OCI-LY7 (cell line): ENCODE results near the gene TSPAN9. TPM values are rescaled to one million over a fixed set of nuclear protein-coding genes. Genes with fewer than 3 reads are reported as not detected.

Experiments
- BruUV-seq: library from RNA; stranded (reverse); fragments of 400-500 nt; replicated peaks from 2 replicates; lab custom pipeline; 2021; lab: Mats Ljungman, UMichigan
- CTCF ChIA-PET: fragments of 300-600 bp; sonication (Branson Sonifier 250); formaldehyde crosslinking; loops from one replicate; lab custom pipeline; 2022; ENCODE audit warnings: antibody characterized with exemption; ENCODE audit not compliant: unreplicated experiment; lab: Charles Lee
- POLR2A ChIA-PET: fragments of 300-600 bp; sonication (Branson Sonifier 250); formaldehyde crosslinking; loops from one replicate; lab custom pipeline; 2022; ENCODE audit warnings: antibody characterized with exemption; lab: Charles Lee
- DNase-seq: peaks from one replicate; pipeline ENCODE4 v3.0.0-alpha.2; 2015; ENCODE audit warnings: low spot score
- H2AFZ ChIP-seq: fragments of 200-600 bp; sonication (generic), shearing (Covaris generic); 2 replicates; pipeline ENCODE4 v1.6.1; 2014; ENCODE audit warnings: mild to moderate bottlenecking, antibody characterized with exemption, low read length, moderate library complexity
- H3K27ac ChIP-seq: fragments of 200-600 bp; sonication (generic); 2 replicates; pipeline ENCODE4 v1.5.1; 2014; ENCODE audit warnings: mixed run types, low read depth, mild to moderate bottlenecking, moderate library complexity, low read length, inconsistent platforms; ENCODE audit not compliant: poor library complexity, severe bottlenecking
- H3K36me3 ChIP-seq: fragments of 200-600 bp; sonication (generic); 2 replicates; pipeline ENCODE4 v1.6.1; 2014; ENCODE audit warnings: mild to moderate bottlenecking, antibody characterized with exemption, low read length, moderate library complexity, mixed read lengths; ENCODE audit not compliant: insufficient read depth
- H3K4me1 ChIP-seq: fragments of 200-600 bp; sonication (generic); 2 replicates; pipeline ENCODE4 v1.5.1; 2014; ENCODE audit warnings: mild to moderate bottlenecking, low read length; ENCODE audit not compliant: insufficient read depth, poor library complexity, severe bottlenecking
- H3K4me2 ChIP-seq: fragments of 200-600 bp; sonication (generic); 2 replicates; pipeline ENCODE4 v1.6.1; 2014; ENCODE audit warnings: mild to moderate bottlenecking, low read length
- H3K4me3 ChIP-seq: fragments of 200-600 bp; sonication (generic); 2 replicates; pipeline ENCODE4 v1.5.1; 2014; ENCODE audit warnings: mild to moderate bottlenecking, low read depth, low read length; ENCODE audit not compliant: poor library complexity, severe bottlenecking
- H3K79me2 ChIP-seq: fragments of 200-600 bp; sonication (generic); 2 replicates; pipeline ENCODE4 v1.6.1; 2016; ENCODE audit warnings: low read depth, mild to moderate bottlenecking, low read length, moderate library complexity, mixed read lengths; ENCODE audit not compliant: insufficient read depth
- H3K9me2 ChIP-seq: fragments of 200-600 bp; sonication (generic); 2 replicates; pipeline ENCODE4 v1.6.1; 2016; ENCODE audit warnings: mild to moderate bottlenecking, low read length, mixed read lengths; ENCODE audit not compliant: insufficient read depth
- H3K9me3 ChIP-seq: fragments of 200-600 bp; sonication (generic); 2 replicates; pipeline ENCODE4 v1.6.1; 2014; ENCODE audit warnings: mild to moderate bottlenecking, mixed run types, low read length, mixed read lengths
- H4K20me1 ChIP-seq: fragments of 200-600 bp; sonication (generic); 2 replicates; pipeline ENCODE4 v1.6.1; 2014; ENCODE audit warnings: mild to moderate bottlenecking, antibody characterized with exemption, low read length, moderate library complexity, mixed read lengths; ENCODE audit not compliant: insufficient read depth
- EZH2phosphoT487 ChIP-seq: fragments of 200-600 bp; sonication (generic); IDR thresholded peaks from 2 replicates; pipeline ENCODE4 v1.6.1; 2018; ENCODE audit warnings: low read depth, borderline replicate concordance, mild to moderate bottlenecking, mixed run types, antibody characterized with exemption, low read length, moderate library complexity, mixed read lengths
- intact Hi-C: fragments of 100-400 bp; cut with micrococcal nuclease; formaldehyde crosslinking; loops from one replicate; pipeline ENCODE4 v1.10.0; 2022; ENCODE audit not compliant: unreplicated experiment
- total RNA-seq, 2 experiments: library from RNA; depleted of rRNA in 1 of 2; stranded (reverse); fragments of >200 nt in 1 of 2; shearing (Covaris generic) in 1 of 2; gene quantifications; 2 replicates each; pipeline ENCODE4 v1.2.3, GENCODE V29; 2014 to 2022
- TF ChIP-seq, protein P1 (sequence below): fragments of 200-600 bp; sonication (generic); conservative IDR thresholded peaks from 2 replicates; pipeline ENCODE4 v1.5.1; 2014; ENCODE audit warnings: mild to moderate bottlenecking, antibody characterized with exemption, low read length, moderate library complexity, mixed read lengths

The TSPAN9 gene
- total RNA-seq, 2 experiments from 2014 or later = 0.50 to 0.74 TPM

DNA sequence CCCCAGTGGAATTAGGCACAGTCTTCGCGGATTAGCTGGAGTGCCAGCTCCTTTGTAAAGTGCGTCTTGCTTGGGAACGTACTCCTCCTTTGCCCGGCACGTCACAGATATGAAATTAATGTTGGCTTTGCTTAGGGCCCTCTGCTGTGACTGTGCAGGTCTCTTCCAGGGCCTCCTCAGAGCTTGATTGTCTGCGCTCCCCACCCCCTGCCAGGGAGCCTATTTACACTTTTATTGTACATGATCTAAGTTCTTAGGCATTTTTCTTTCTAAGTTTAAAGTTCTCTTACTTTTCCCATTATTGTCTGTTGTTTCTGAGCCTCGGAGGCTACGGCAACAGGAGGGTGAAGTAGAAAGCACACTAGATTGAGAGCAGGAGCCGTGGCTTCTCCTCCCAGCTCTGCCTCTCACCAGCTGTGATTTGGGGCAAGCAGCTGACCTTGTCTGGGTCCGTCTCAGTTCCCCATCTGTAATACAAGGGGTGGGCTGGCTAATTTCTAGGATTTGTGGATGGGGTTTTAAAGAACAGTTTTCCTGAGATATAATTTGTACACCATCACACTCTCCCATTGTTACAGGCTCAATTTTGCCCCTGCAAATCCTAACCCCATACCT, 81.8 kb downstream of the TSPAN9 start:
- intact Hi-C loops = no loop called here
- H2AFZ ChIP-seq = no peak overlapping the region
- no peak for TF ChIP-seq EZH2phosphoT487
- TF ChIP-seq, protein P1, sequence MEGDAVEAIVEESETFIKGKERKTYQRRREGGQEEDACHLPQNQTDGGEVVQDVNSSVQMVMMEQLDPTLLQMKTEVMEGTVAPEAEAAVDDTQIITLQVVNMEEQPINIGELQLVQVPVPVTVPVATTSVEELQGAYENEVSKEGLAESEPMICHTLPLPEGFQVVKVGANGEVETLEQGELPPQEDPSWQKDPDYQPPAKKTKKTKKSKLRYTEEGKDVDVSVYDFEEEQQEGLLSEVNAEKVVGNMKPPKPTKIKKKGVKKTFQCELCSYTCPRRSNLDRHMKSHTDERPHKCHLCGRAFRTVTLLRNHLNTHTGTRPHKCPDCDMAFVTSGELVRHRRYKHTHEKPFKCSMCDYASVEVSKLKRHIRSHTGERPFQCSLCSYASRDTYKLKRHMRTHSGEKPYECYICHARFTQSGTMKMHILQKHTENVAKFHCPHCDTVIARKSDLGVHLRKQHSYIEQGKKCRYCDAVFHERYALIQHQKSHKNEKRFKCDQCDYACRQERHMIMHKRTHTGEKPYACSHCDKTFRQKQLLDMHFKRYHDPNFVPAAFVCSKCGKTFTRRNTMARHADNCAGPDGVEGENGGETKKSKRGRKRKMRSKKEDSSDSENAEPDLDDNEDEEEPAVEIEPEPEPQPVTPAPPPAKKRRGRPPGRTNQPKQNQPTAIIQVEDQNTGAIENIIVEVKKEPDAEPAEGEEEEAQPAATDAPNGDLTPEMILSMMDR = no peak
- no peaks in the 10 kb centered on the region for H3K9me3 ChIP-seq
- POLR2A ChIA-PET = interaction anchor here (0.6 kb wide), 1 partner anchor 128 kb away, joined by 4 read pairs; no protein-coding TSS in a partner anchor
- no peak overlapping the region for H3K4me2 ChIP-seq
- no peaks in the 10 kb centered on the region for H3K4me1 ChIP-seq
- no peaks in the 10 kb centered on the region for H3K9me2 ChIP-seq
- CTCF ChIA-PET = no interaction called here
- H3K36me3 ChIP-seq = no peaks in the 10 kb centered on the region
- no peaks in the 10 kb centered on the region for H3K79me2 ChIP-seq
- no peak overlapping the region for H3K27ac ChIP-seq
- H3K4me3 ChIP-seq = no peak overlapping the region
- H4K20me1 ChIP-seq = no peaks in the 10 kb centered on the region
- no TSS peak for BruUV-seq
- no peak for DNase-seq

DNA sequence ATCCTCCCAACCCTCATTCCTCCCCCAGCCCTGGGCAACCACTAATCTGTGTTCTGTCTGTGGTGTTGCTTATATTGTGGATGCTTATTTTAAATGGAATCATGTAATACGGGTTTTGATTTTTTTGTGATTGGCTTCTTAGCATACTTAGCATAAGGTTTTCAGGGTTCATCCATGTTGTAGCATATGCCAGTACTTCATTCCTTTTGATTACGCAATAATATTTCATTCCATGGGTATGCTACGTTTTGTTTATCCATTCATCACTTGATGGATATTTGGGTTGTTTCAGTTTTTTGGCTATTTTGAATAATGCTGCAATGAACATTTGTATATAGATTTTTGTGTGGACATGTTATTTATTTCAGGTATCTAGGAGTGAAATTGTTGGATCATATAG, 82.9 kb downstream of the TSPAN9 start:
- BruUV-seq = no TSS peak

GRCh38 chr12:3161861-3162260, 84.7 kb downstream of the TSPAN9 start:
- Histone ChIP-seq H3K27ac (no peak overlapping the region), H3K4me1 (no peaks in the 10 kb centered on the region), H3K36me3 (no peaks in the 10 kb centered on the region), H3K9me3 (no peaks in the 10 kb centered on the region), H3K4me3 (no peak overlapping the region), H3K9me2 (no peaks in the 10 kb centered on the region), H4K20me1 (no peaks in the 10 kb centered on the region), H3K79me2 (no peaks in the 10 kb centered on the region), H3K4me2 (no peak overlapping the region), H2AFZ (no peak overlapping the region)
- TF ChIP-seq, protein P1 = no peak
- TF ChIP-seq EZH2phosphoT487 = no peak
- ChIA-PET POLR2A (interaction anchor here (1.5 kb wide), 1 partner anchor 8 kb away, joined by 5 read pairs; no protein-coding TSS in a partner anchor), CTCF (no interaction called here)
- no peak for DNase-seq
- intact Hi-C loops = no loop called here
- no TSS peak for BruUV-seq

More for the DNA sequence above, 82.9 kb downstream of the TSPAN9 start:
- no peak for DNase-seq
- Histone ChIP-seq H3K9me3 (no peaks in the 10 kb centered on the region), H3K79me2 (no peaks in the 10 kb centered on the region), H3K4me3 (no peak overlapping the region), H3K4me1 (no peaks in the 10 kb centered on the region), H3K4me2 (no peak overlapping the region), H4K20me1 (no peaks in the 10 kb centered on the region), H2AFZ (no peak overlapping the region), H3K27ac (no peak overlapping the region), H3K36me3 (no peaks in the 10 kb centered on the region), H3K9me2 (no peaks in the 10 kb centered on the region)
- CTCF ChIA-PET = no interaction called here
- POLR2A ChIA-PET = no interaction called here
- no peak for TF ChIP-seq EZH2phosphoT487
- TF ChIP-seq, protein P1 = no peak
- intact Hi-C loops = no loop called here
